SIG-M5 treated with dmso at 0.1 percent for 504 hours (cell line): Measurements from ENCODE around the gene HPCAL1.

ENCODE experiments used
- DNase-seq: peaks from one replicate; lab custom pipeline; 2025; ENCODE audit not compliant: unreplicated experiment; lab: John Stamatoyannopoulos, UW

The HPCAL1 gene

GRCh38 chr2:10400978-10401951 is 98.6 kb downstream of the HPCAL1 start:
- no peak for DNase-seq

GRCh38 chr2:10402062-10402585 is 99.4 kb downstream of the HPCAL1 start:
- no peak for DNase-seq

- DNase-seq: no peak
These were observed 100.0 kb downstream of the HPCAL1 start for GRCh38 chr2:10402653-10403215.

- DNase-seq: no peak
These were observed 101.8 kb downstream of the HPCAL1 start for GRCh38 chr2:10404324-10405143.

- peak; percentile 21 for DNase-seq
These were observed 102.7 kb downstream of the HPCAL1 start for GRCh38 chr2:10405448-10405847.

- DNase-seq: no peak
These were observed 103.3 kb downstream of the HPCAL1 start for GRCh38 chr2:10406016-10406415.

- no peak for DNase-seq
These were observed 103.9 kb downstream of the HPCAL1 start for GRCh38 chr2:10406491-10407188.

- DNase-seq: peak; percentile 14
These were observed 104.7 kb downstream of the HPCAL1 start for GRCh38 chr2:10407432-10407831.

- DNase-seq: peak; percentile 99
These were observed 105.3 kb downstream of the HPCAL1 start for GRCh38 chr2:10407841-10408648.

- peak; percentile 82 for DNase-seq
These were observed 106.2 kb downstream of the HPCAL1 start for GRCh38 chr2:10408649-10409579.

GRCh38 chr2:10410001-10410822 is 107.5 kb downstream of the HPCAL1 start:
- peak; percentile 96 for DNase-seq

GRCh38 chr2:10410823-10411437 is 108.2 kb downstream of the HPCAL1 start:
- DNase-seq: no peak

GRCh38 chr2:10411557-10411956 is 108.9 kb downstream of the HPCAL1 start:
- no peak for DNase-seq

- peak; percentile 35 for DNase-seq
These were observed 109.7 kb downstream of the HPCAL1 start for GRCh38 chr2:10412380-10412779.

GRCh38 chr2:10413503-10413902 is 110.8 kb downstream of the HPCAL1 start:
- DNase-seq: no peak

- DNase-seq: no peak
These were observed 111.3 kb downstream of the HPCAL1 start for GRCh38 chr2:10413991-10414451.

- no peak for DNase-seq
These were observed 111.9 kb downstream of the HPCAL1 start for GRCh38 chr2:10414591-10414990.
